Activated CD8-positive, alpha-beta T cell treated with anti-CD3 and anti-CD28 coated beads, Interleukin-2, amount 10 ng/mL, durations not matched to agents 7 days and 5 days (primary cell): ENCODE measurements around the gene TEX54. TPM values are rescaled to one million over a fixed set of nuclear protein-coding genes. Genes with fewer than 3 reads are reported as not detected.

Source experiments
- ATAC-seq: fragments of 150-1000 bp; cut with Tn5 transposase; one replicate; pipeline ENCODE4 v1.10.0; 2021; ENCODE audit warnings: moderate library complexity
- CTCF ChIA-PET: fragments of 350-600 bp; sonication (Branson Sonifier 250); formaldehyde crosslinking; loops from one replicate; lab custom pipeline; 2021; ENCODE audit warnings: antibody characterized with exemption; lab: Charles Lee
- POLR2A ChIA-PET: fragments of 350-600 bp; sonication (Branson Sonifier 250); formaldehyde crosslinking; loops from one replicate; lab custom pipeline; 2021; ENCODE audit warnings: antibody characterized with exemption; lab: Charles Lee
- DNase-seq: peaks from one replicate; pipeline ENCODE4 v3.0.0-alpha.2; 2020
- H3K27ac Mint-ChIP-seq: one replicate; pipeline ENCODE4 v1.8.0; 2021; ENCODE audit warnings: mild to moderate bottlenecking, mixed read lengths
- H3K27me3 Mint-ChIP-seq: one replicate; pipeline ENCODE4 v1.8.0; 2021; ENCODE audit warnings: low read depth, mixed read lengths
- H3K36me3 Mint-ChIP-seq: one replicate; pipeline ENCODE4 v1.8.0; 2021; ENCODE audit warnings: low read depth, mixed read lengths
- H3K4me1 Mint-ChIP-seq: one replicate; pipeline ENCODE4 v1.8.0; 2021; ENCODE audit warnings: low read depth, mixed read lengths
- H3K4me3 Mint-ChIP-seq: one replicate; pipeline ENCODE4 v1.8.0; 2021; ENCODE audit warnings: mild to moderate bottlenecking, mixed read lengths
- H3K9me3 Mint-ChIP-seq: one replicate; pipeline ENCODE4 v1.8.0; 2022; ENCODE audit warnings: mixed read lengths; ENCODE audit not compliant: insufficient read depth
- microRNA-seq: library from miRNA; unstranded; fragments of <30 nt; microRNA quantifications from one replicate; pipeline ENCODE4 v1.2.0, GENCODE V29; 2022
- total RNA-seq, 2 experiments: library from RNA; stranded (reverse); gene quantifications; one replicate each; pipeline ENCODE4 v1.2.3, GENCODE V29; 2021

The TEX54 gene
- total RNA-seq, 2 experiments from 2014 or later, result not detected

DNA sequence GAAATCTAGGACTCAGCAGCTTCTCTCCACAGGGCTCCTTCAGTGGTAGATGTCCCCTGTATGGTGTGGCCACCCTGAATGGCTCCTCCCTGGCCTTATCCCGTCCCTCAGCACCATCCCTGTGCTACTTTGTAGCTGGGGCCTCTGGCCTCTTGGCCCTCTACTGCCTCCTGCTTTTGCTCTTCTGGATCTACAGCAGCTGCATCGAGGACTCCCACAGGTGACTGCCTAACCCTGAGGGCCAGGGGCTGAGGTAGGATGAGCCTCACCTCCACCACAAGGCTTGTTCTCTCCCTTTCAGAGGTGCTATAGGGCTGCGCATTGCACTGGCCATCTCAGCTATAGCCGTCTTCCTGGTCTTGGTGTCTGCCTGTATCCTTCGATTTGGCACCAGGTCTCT, 43.6 kb downstream of the TEX54 start:
- ATAC-seq (no peak), DNase-seq (no peak)
- POLR2A ChIA-PET, result interaction anchor here (0.6 to 7.8 kb wide), 12 partner anchors 13 to 124 kb away, joined by 3 to 190 read pairs (median 9); partner anchors contain the start of genes C11orf98, CSKMT, HNRNPUL2 and NXF1
- Mint-ChIP-seq H3K27ac (peak overlapping the region; percentile 98), H3K4me1 (peaks cover 54% of the 10 kb centered on the region), H3K36me3 (peaks cover 67% of the 10 kb centered on the region), H3K9me3 (no peaks in the 10 kb centered on the region), H3K27me3 (no peaks in the 10 kb centered on the region), H3K4me3 (peak overlapping the region; percentile 96)
- CTCF ChIA-PET, result interaction anchor here (0.9 to 7.9 kb wide), 9 partner anchors 16 to 108 kb away, joined by 3 to 144 read pairs (median 7); partner anchors contain the start of genes HNRNPUL2, SLC3A2, STX5 and TAF6L

DNA sequence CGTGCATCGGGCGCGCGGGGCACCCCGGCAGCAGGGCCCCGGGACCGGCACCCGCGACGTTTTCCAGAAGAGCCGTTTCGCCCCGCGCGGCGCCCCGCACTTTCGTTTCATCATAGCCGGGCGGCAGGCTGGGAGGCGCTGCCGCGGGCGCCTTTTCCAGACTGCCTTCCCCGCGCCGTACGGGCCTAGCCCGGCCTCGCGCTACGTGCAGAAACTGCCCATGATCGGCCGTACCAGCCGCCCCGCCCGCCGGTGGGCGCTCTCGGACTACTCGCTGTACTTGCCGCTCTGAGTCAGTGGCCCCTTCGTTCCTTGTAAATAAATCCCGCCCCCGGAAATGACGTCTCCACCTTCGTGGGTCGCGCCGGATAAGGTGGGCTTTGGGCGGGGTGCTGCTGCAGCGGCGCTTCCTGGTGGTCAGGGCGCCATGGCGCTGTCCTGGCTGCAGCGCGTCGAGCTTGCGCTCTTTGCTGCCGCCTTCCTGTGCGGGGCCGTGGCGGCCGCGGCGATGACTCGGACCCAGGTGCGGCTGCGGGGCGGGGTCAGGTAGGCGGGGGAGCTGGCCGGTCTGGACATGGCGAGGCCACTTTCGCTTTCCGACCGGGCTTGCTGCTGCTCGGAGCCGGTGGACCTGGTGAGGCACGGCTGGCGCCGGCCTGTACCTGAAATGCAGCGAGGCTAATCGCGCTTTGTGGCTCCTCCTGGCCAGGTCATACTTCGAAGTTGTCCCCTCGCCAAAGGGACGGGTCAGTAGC, 45.5 kb downstream of the TEX54 start, which contains the start of gene TMEM179B:
Gene TMEM179B, plus strand, starts transcription at position 398 of the 755 bp plus-strand sequence. Its CDS starts 30 bp downstream, at position 428.
- Mint-ChIP-seq H3K36me3 (peaks cover 65% of the 10 kb centered on the region), H3K4me3 (peak within 1 kb of the TSS; percentile 96), H3K4me1 (peaks cover 46% of the 10 kb centered on the region), H3K9me3 (no peaks in the 10 kb centered on the region), H3K27ac (peak within 1 kb of the TSS; percentile 98), H3K27me3 (no peaks in the 10 kb centered on the region)
- ATAC-seq (peak; percentile 70), DNase-seq (peak; percentile 100)
- CTCF ChIA-PET, result interaction anchor here (0.7 to 7.9 kb wide), 53 partner anchors 9 to 362 kb away, joined by 3 to 144 read pairs (median 7); partner anchors contain the start of genes C11orf98, CSKMT, HNRNPUL2 and LBHD1
- POLR2A ChIA-PET, result interaction anchor here (0.5 to 7.8 kb wide), 32 partner anchors 9 to 1406 kb away, joined by 3 to 190 read pairs (median 4); partner anchors contain the start of genes HNRNPUL2, NXF1, POLR2G and SLC3A2

DNA sequence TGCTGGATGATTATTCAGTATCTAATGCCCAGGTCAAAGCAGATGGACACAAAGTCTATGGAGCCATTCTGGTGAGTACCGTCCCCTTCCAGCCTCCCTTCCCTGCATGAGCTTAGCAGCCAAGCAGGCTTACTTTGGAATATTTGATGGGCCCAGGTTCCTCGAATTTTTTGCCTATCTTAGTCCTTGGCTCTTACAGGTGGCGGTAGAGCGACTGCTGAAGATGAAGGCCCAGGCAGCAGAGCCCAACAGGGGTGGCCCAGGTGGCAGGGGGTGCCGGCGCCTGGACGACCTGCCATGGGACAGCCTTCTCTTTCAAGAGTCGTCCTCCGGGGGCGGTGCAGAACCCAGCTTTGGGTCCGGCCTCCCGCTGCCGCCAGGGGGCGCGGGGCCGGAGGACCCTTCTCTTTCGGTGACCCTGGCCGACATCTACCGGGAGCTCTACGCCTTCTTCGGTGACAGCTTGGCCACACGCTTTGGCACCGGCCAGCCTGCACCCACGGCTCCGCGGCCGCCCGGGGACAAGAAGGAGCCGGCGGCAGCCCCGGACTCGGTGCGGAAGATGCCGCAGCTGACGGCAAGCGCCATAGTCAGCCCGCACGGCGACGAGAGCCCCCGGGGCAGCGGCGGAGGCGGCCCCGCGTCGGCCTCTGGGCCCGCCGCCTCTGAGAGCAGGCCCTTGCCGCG, 46.2 kb downstream of the TEX54 start:
- DNase-seq (peak; percentile 91), ATAC-seq (peak; percentile 69)
- H3K4me1 Mint-ChIP-seq, result peaks cover 42% of the 10 kb centered on the region
- H3K9me3 Mint-ChIP-seq, result no peaks in the 10 kb centered on the region
- peaks cover 60% of the 10 kb centered on the region for H3K36me3 Mint-ChIP-seq
- no peaks in the 10 kb centered on the region for H3K27me3 Mint-ChIP-seq
- ChIA-PET CTCF (interaction anchor here (0.9 to 7.9 kb wide), 53 partner anchors 10 to 362 kb away, joined by 3 to 144 read pairs (median 6); partner anchors contain the start of genes C11orf98, CSKMT, HNRNPUL2 and LBHD1), POLR2A (interaction anchor here (0.6 to 7.8 kb wide), 26 partner anchors 9 to 1503 kb away, joined by 3 to 190 read pairs (median 6); partner anchors contain the start of genes EEF1G, HNRNPUL2, NXF1 and POLR2G)
- peak overlapping the region; percentile 91 for H3K27ac Mint-ChIP-seq
- H3K4me3 Mint-ChIP-seq, result peak overlapping the region; percentile 79

DNA sequence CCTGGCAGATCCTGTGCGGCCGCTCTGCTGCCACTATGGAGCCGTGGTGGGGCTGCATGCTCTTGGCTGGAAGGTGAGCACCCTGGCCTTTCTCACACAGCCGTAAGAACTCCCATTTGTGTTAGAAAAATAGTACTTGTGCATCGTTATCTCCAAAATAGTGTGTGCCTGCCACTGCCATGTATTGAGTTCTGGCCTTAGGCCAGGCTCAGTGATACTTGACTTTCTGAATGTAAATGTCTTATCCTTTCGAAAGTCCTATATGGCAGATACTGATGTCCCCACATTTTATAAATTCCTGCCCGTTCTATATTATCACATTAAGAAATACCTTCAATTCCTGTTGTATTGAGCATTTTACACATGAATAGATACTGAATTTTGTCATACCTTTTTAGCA, 49.9 kb downstream of the TEX54 start:
- H3K9me3 Mint-ChIP-seq, result no peaks in the 10 kb centered on the region
- CTCF ChIA-PET, result interaction anchor here (7.9 kb wide), 1 partner anchor 10 kb away, joined by 144 read pairs; the partner anchor contains the start of gene TAF6L
- DNase-seq, result no peak
- peaks cover 15% of the 10 kb centered on the region for H3K4me1 Mint-ChIP-seq
- no peak for ATAC-seq
- peaks cover 36% of the 10 kb centered on the region for H3K36me3 Mint-ChIP-seq
- no peak overlapping the region for H3K4me3 Mint-ChIP-seq
- no peaks in the 10 kb centered on the region for H3K27me3 Mint-ChIP-seq
- POLR2A ChIA-PET, result no interaction called here
- no peak overlapping the region for H3K27ac Mint-ChIP-seq

Small RNA genes within 50 kb of the gene (microRNA-seq; reads per million reads assigned to microRNA genes)
- gene MIR6514 (3.4 reads per million), gene MIR6748 (not detected)

Other genes with a start within 250 kb of the TEX54 start
- gene TUT1, start 241.3 kb downstream of the TEX54 start, total RNA-seq, result 10 to 100 TPM; 22.2 to 25.0 TPM
- gene MTA2, start 231.0 kb downstream of the TEX54 start, total RNA-seq, result 100 to 1,000 TPM; 249 to 273 TPM
- 100 to 1,000 TPM; 120 to 144 TPM for gene EML3, start 220.1 kb downstream of the TEX54 start, total RNA-seq
- 1 to 10 TPM; 1.3 to 2.0 TPM for gene ROM1, start 219.6 kb downstream of the TEX54 start, total RNA-seq
- gene B3GAT3, start 210.9 kb downstream of the TEX54 start, total RNA-seq, result 10 to 100 TPM; 63.0 to 64.8 TPM
- gene GANAB, start 186.2 kb downstream of the TEX54 start, total RNA-seq, result 100 to 1,000 TPM; 297 to 310 TPM
- gene INTS5, start 179.5 kb downstream of the TEX54 start, total RNA-seq, result 10 to 100 TPM; 28.9 to 29.2 TPM
- gene C11orf98, start 167.6 kb downstream of the TEX54 start, total RNA-seq, result 100 to 1,000 TPM; 131 to 133 TPM
- gene CSKMT, start 167.5 kb downstream of the TEX54 start, total RNA-seq, result 10 to 100 TPM; 21.9 to 22.8 TPM
- 1 to 10 TPM; 7.5 TPM for gene UQCC3, start 161.2 kb downstream of the TEX54 start, total RNA-seq
- gene LBHD1, start 160.6 kb downstream of the TEX54 start, total RNA-seq, result 10 to 100 TPM; 22.3 to 25.0 TPM
- 100 to 1,000 TPM; 107 to 118 TPM for gene UBXN1, start 153.8 kb downstream of the TEX54 start, total RNA-seq
- under 1 TPM; 0.21 to 0.34 TPM for gene LRRN4CL, start 143.3 kb downstream of the TEX54 start, total RNA-seq
- 10 to 100 TPM; 30.3 to 39.9 TPM for gene BSCL2, start 125.4 kb downstream of the TEX54 start, total RNA-seq
- not detected for gene GNG3, start 125.2 kb downstream of the TEX54 start, total RNA-seq
- gene HNRNPUL2, start 105.4 kb downstream of the TEX54 start, total RNA-seq, result 10 to 100 TPM; 65.4 to 67.0 TPM
- 10 to 100 TPM; 44.3 to 46.1 TPM for gene TTC9C, start 104.4 kb downstream of the TEX54 start, total RNA-seq
- 10 to 100 TPM; 12.4 to 12.8 TPM for gene ZBTB3, start 78.7 kb downstream of the TEX54 start, total RNA-seq
- gene POLR2G, start 71.3 kb downstream of the TEX54 start, total RNA-seq, result 10 to 100 TPM; 89.7 to 96.6 TPM
- 10 to 100 TPM; 21.8 to 23.7 TPM for gene TAF6L, start 61.4 kb downstream of the TEX54 start, total RNA-seq
- gene TMEM179B, start 45.4 kb downstream of the TEX54 start, total RNA-seq, result 10 to 100 TPM; 37.3 to 40.8 TPM
- 10 to 100 TPM; 20.1 to 20.3 TPM for gene TMEM223, start 40.8 kb downstream of the TEX54 start, total RNA-seq
- gene NXF1, start 27.4 kb downstream of the TEX54 start, total RNA-seq, result 100 to 1,000 TPM; 110 to 111 TPM
- gene STX5, start 790 bp downstream of the TEX54 start, total RNA-seq, result 10 to 100 TPM; 30.4 to 32.7 TPM
- 10 to 100 TPM; 66.0 to 66.9 TPM for gene WDR74, start 6.7 kb upstream of the TEX54 start, total RNA-seq
- 100 to 1,000 TPM; 190 to 202 TPM for gene SLC3A2, start 48.1 kb upstream of the TEX54 start, total RNA-seq
- gene CHRM1, start 88.5 kb upstream of the TEX54 start, total RNA-seq, result not detected
- not detected for gene SLC22A6, start 152.1 kb upstream of the TEX54 start, total RNA-seq
- gene SLC22A8, start 183.0 kb upstream of the TEX54 start, total RNA-seq, result not detected